Pancreas (tissue), 10 donors: Measurements from ENCODE around the gene CPT1C. TPM values are rescaled to one million over a fixed set of nuclear protein-coding genes. Genes with fewer than 3 reads are reported as not detected.

Source experiments
- ATAC-seq, 4 donors: fragments of 200-7000 bp; cut with Tn5 transposase; one replicate each; pipeline versions ENCODE4 v1.8.0 to v1.9.1; 2020; ENCODE audit warnings: mild to moderate bottlenecking in 4 of 4, moderate library complexity in 4 of 4
- DNase-seq, 6 donors: peaks; one replicate each; pipeline ENCODE4 v3.0.0-alpha.2; 2020
- FAIRE-seq: peaks from 2 replicates; lab custom pipeline; 2012; peaks lifted over from hg19 to GRCh38; lab: Jason Lieb, UNC
- H3K27ac ChIP-seq, 4 donors: fragments of 200-600 bp; sonication (generic); 1 replicate in 3 of 4; 2 replicates in 1 of 4; pipeline versions ENCODE4 v1.5.0 to v1.8.0; 2020
- H3K27me3 ChIP-seq, 4 donors: fragments of 200-600 bp; one replicate each; pipeline ENCODE4 v1.8.0; 2021
- H3K36me3 ChIP-seq, 3 donors: fragments of 200-600 bp; sonication (generic) in 1 of 3; one replicate each; pipeline versions ENCODE4 v1.5.0 to v1.8.0; 2020 to 2021
- H3K4me1 ChIP-seq, 3 donors: fragments of 200-600 bp; one replicate each; pipeline ENCODE4 v1.8.0; 2021
- H3K4me3 ChIP-seq, 4 donors: fragments of 200-600 bp; sonication (generic) in 2 of 4; one replicate each; pipeline versions ENCODE4 v1.5.0 to v1.8.0; 2020 to 2021
- H3K9me3 ChIP-seq, 4 donors: fragments of 200-600 bp; one replicate each; pipeline ENCODE4 v1.8.0; 2021
- CTCF ChIP-seq, 4 donors: fragments of 200-600 bp; sonication (generic) in 3 of 4; IDR thresholded peaks; one replicate each; pipeline versions ENCODE4 v1.5.0 to v1.8.0; 2021; ENCODE audit warnings: antibody characterized with exemption in 4 of 4
- WGBS, 2 donors: extraction: QIAGEN DNeasy Blood & Tissue Kit; methylation state at CpG; one replicate each; pipeline ENCODE4 v1.1.7; 2013; 5-methylcytosine and 5-hydroxymethylcytosine counted together
- intact Hi-C, 3 donors: fragments of 100-400 bp; cut with DNase I; formaldehyde crosslinking; loops; one replicate each; pipeline versions ENCODE4 v1.11.1 to v1.14.2; 2022
- polyA plus RNA-seq, 2 donors: library from polyadenylated mRNA; stranded (reverse); fragments of 200-250 nt; gene quantifications; one replicate each; pipeline ENCODE4 v1.2.3, GENCODE V29; 2013
- total RNA-seq, 6 donors: library from RNA; stranded (reverse); fragmentation: NEBNext Ultra II Directional in 4 of 6; extraction: Animal tissue kit (Norgen Biotek cat#: 25700) in 4 of 6; gene quantifications; one replicate each; pipeline versions ENCODE4 v1.2.1 to v1.2.4, GENCODE V29; 2021 to 2023
- donor health status: healthy with polysubstance abuse.
- donor health status: DM: no; HTN: no; CAD: no; lungs with moderate emphysema.
- donor health status: DM: no; HTN: no; CAD: no.
- donor health status: control.
- donor health status: control.
- donor health status: Bipolar disorder and iron deficiency.
- donor health status: DM: yes; HTN: yes; CAD: no.
- donor health status: DM: no; HTN: no; CAD: no.
- donor health status: DM: no; HTN: no; CAD: no.
- donor health status: DM: yes; HTN: yes; CAD: no.

Gene CPT1C
- total and polyA plus RNA-seq, 8 donors: 0.28 to 12.6 (median 3.0) TPM

GRCh38 chr19:49696115-49696514 lies 5.2 kb downstream of the CPT1C start:
- intact Hi-C loops: no loop called here
- no peak for DNase-seq
- ATAC-seq: no peak
- Histone ChIP-seq H3K36me3 (no peaks in the 10 kb centered on the region), H3K27me3 (no peaks in the 10 kb centered on the region), H3K9me3 (no peaks in the 10 kb centered on the region), H3K4me1 (no peaks in the 10 kb centered on the region), H3K4me3 (no peak overlapping the region), H3K27ac (no peak overlapping the region)
- FAIRE-seq: no peak
- WGBS, 2 donors: 79 to 85% methylated on average over 6 of the region's 6 CpGs
- no peak for TF ChIP-seq CTCF (IDR thresholded peaks at IDR 0.05)

- Histone ChIP-seq H3K27me3 (no peaks in the 10 kb centered on the region), H3K4me3 (no peak overlapping the region), H3K36me3 (no peaks in the 10 kb centered on the region), H3K9me3 (no peaks in the 10 kb centered on the region), H3K27ac (no peak overlapping the region), H3K4me1 (no peaks in the 10 kb centered on the region)
- no peak for ATAC-seq
- no peak for TF ChIP-seq CTCF (IDR thresholded peaks at IDR 0.05)
- DNase-seq: no peak
- intact Hi-C loops: no loop called here
- FAIRE-seq: no peak
- 78 to 82% methylated on average over 7 of the region's 7 CpGs for WGBS, 2 donors
Observed at GRCh38 chr19:49696865-49697264, 5.9 kb downstream of the CPT1C start.

GRCh38 chr19:49699364-49699763 lies 8.4 kb downstream of the CPT1C start:
- no peaks in the 10 kb centered on the region for H3K36me3 ChIP-seq
- intact Hi-C loops: no loop called here
- FAIRE-seq: no peak
- ATAC-seq: no peak
- WGBS, 2 donors: 76 to 91% methylated on average over 5 of the region's 5 CpGs
- H3K27me3 ChIP-seq: no peaks in the 10 kb centered on the region
- no peak for TF ChIP-seq CTCF (IDR thresholded peaks at IDR 0.05)
- DNase-seq: no peak
- H3K27ac ChIP-seq: no peak overlapping the region
- no peaks in the 10 kb centered on the region for H3K9me3 ChIP-seq
- H3K4me1 ChIP-seq: no peaks in the 10 kb centered on the region
- H3K4me3 ChIP-seq: no peak overlapping the region

GRCh38 chr19:49700563-49700962 lies 9.6 kb downstream of the CPT1C start:
- Histone ChIP-seq H3K27me3 (no peaks in the 10 kb centered on the region), H3K4me3 (no peak overlapping the region), H3K36me3 (no peaks in the 10 kb centered on the region), H3K27ac (no peak overlapping the region), H3K9me3 (no peaks in the 10 kb centered on the region), H3K4me1 (no peaks in the 10 kb centered on the region)
- intact Hi-C loops: no loop called here
- TF ChIP-seq CTCF (IDR thresholded peaks at IDR 0.05): no peak
- DNase-seq (no peak), ATAC-seq (no peak), FAIRE-seq (no peak)
- 45 to 52% methylated on average over 11 of the region's 11 CpGs for WGBS, 2 donors

GRCh38 chr19:49701271-49701786 lies 10.4 kb downstream of the CPT1C start:
- Histone ChIP-seq H3K4me1 (no peaks in the 10 kb centered on the region), H3K36me3 (no peaks in the 10 kb centered on the region), H3K9me3 (no peaks in the 10 kb centered on the region), H3K4me3 (no peak overlapping the region), H3K27me3 (no peaks in the 10 kb centered on the region), H3K27ac (no peak overlapping the region)
- no peak for TF ChIP-seq CTCF (IDR thresholded peaks at IDR 0.05)
- FAIRE-seq (no peak), ATAC-seq (no peak), DNase-seq (no peak)
- 20 to 24% methylated on average over 40 of the region's 40 CpGs for whole genome bisulfite sequencing, 2 donors
- intact Hi-C loops: no loop called here
